H1 (cell line): ENCODE data around the gene KLHL15. TPM values are rescaled to one million over a fixed set of nuclear protein-coding genes. Genes with fewer than 3 reads are reported as not detected.

Experiments
- ASH2L ChIP-seq: fragments of 200-600, 300-600 bp; sonication (generic); IDR thresholded peaks from one replicate; pipeline ENCODE4 v1.7.1; 2017; ENCODE audit warnings: low read length
- BRCA1 ChIP-seq: IDR thresholded peaks from 2 replicates; pipeline ENCODE4 v1.6.1; 2012; ENCODE audit warnings: low read depth, low read length, improper control_type of control experiment
- SIX5 ChIP-seq: IDR thresholded peaks from 2 replicates; pipeline ENCODE4 v1.6.1; 2011; ENCODE audit warnings: mild to moderate bottlenecking, low read depth, low read length
- SP2 ChIP-seq: IDR thresholded peaks from 2 replicates; pipeline ENCODE4 v1.6.1; 2012; ENCODE audit warnings: mild to moderate bottlenecking, low read length, inconsistent platforms
- TAF7 ChIP-seq: optimal IDR thresholded peaks from 2 replicates; pipeline ENCODE3; 2011; ENCODE audit warnings: low read depth, mild to moderate bottlenecking, inconsistent platforms, low read length, moderate library complexity, borderline replicate concordance
- polyA plus RNA-seq, 7 experiments: library from polyadenylated mRNA; depleted of rRNA in 3 of 7; stranded (reverse) in 5 of 7; unstranded in 2 of 7; fragments of >200 nt in 5 of 7; fragments of 200-250 nt in 2 of 7; gene quantifications; 1 replicate in 5 of 7; 2 replicates in 1 of 7; 4 replicates in 1 of 7; pipeline versions ENCODE4 v1.2.1 to v1.2.3, GENCODE V29; 2011 to 2013; ENCODE audit warnings: missing spikeins in 2 of 7, mixed read lengths in 2 of 7
- total RNA-seq: library from RNA; stranded (reverse); fragmentation: NEBNext Ultra II Directional; extraction: Animal tissue kit (Norgen Biotek cat#: 25700); gene quantifications from 2 replicates; pipeline ENCODE4 v1.2.1, GENCODE V29; 2021
- TF ChIP-seq, protein P1 (sequence below): IDR thresholded peaks from 2 replicates; pipeline ENCODE4 v1.6.1; 2011; ENCODE audit warnings: low read length, improper control_type of control experiment
- TF ChIP-seq, protein P2 (sequence below): IDR thresholded peaks from 2 replicates; pipeline ENCODE4 v1.6.1; 2011; ENCODE audit warnings: low read depth, mild to moderate bottlenecking, low read length; ENCODE audit not compliant: insufficient read depth

Gene KLHL15
- total and polyA plus RNA-seq, 2 of the 8 experiments (the other 6 are each of a cell fraction or from before 2014, with no cell fraction given) = 3.7 to 8.9 TPM

DNA sequence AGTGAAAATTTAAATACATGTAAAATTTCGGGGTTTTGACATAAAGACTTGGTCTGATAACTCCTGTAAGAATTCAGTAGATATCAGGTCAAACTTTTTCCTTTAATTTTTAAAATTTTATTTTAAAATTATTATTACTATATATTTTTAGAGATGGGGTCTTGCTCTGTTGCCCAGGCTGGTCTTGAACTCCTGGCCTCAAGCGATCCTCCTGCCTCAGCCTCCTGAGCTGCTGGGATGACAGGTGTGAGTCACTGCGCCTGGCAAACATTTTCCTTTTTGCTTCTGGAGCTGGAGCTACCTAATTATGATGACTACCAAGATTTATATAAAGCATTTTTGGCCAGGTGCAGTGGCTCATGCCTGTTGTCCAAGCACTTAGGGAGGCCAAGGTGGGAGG is 37.3 kb downstream of the KLHL15 start (continued):
- TF ChIP-seq, protein P1, sequence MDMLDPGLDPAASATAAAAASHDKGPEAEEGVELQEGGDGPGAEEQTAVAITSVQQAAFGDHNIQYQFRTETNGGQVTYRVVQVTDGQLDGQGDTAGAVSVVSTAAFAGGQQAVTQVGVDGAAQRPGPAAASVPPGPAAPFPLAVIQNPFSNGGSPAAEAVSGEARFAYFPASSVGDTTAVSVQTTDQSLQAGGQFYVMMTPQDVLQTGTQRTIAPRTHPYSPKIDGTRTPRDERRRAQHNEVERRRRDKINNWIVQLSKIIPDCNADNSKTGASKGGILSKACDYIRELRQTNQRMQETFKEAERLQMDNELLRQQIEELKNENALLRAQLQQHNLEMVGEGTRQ = no peak
- TF ChIP-seq, protein P2, sequence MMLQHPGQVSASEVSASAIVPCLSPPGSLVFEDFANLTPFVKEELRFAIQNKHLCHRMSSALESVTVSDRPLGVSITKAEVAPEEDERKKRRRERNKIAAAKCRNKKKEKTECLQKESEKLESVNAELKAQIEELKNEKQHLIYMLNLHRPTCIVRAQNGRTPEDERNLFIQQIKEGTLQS = no peak
- TF ChIP-seq ASH2L = no peak
- TF ChIP-seq BRCA1 = no peak
- TF ChIP-seq TAF7 = no peak
- TF ChIP-seq SP2 = no peak
- TF ChIP-seq SIX5 = no peak
